Common myeloid progenitor, CD34-positive (primary cell): ENCODE results near the gene ETV6.

Experiments
- CTCF ChIA-PET: fragments of 350-600 bp; sonication (Branson Sonifier 250); formaldehyde crosslinking; loops from one replicate; lab custom pipeline; 2021; ENCODE audit warnings: antibody characterized with exemption; lab: Charles Lee
- POLR2A ChIA-PET: fragments of 350-600 bp; sonication (Branson Sonifier 250); formaldehyde crosslinking; loops from one replicate; lab custom pipeline; 2021; ENCODE audit warnings: antibody characterized with exemption; lab: Charles Lee
- DNase-seq, 3 donors: peaks; one replicate each; pipeline versions ENCODE4 v3.0.0 to v3.0.0-alpha.2; 2013
- H3K27ac ChIP-seq, 2 experiments: 1 replicate in 1 of 2; 2 replicates in 1 of 2; pipeline ENCODE4 v1.7.0; 2013; ENCODE audit warnings: inconsistent platforms in 2 of 2, low read length in 2 of 2, mild to moderate bottlenecking in 2 of 2, low read depth in 1 of 2, moderate library complexity in 1 of 2; ENCODE audit not compliant: severe bottlenecking in 2 of 2, insufficient read depth in 1 of 2, poor library complexity in 1 of 2
- H3K27me3 ChIP-seq, 5 experiments: replicated peaks in 2 of 5; 1 replicate in 3 of 5; 2 replicates in 2 of 5; pipeline versions ENCODE4 v1.6.1 to v1.7.0; 2013; ENCODE audit warnings: low read length in 4 of 5, mild to moderate bottlenecking in 2 of 5, moderate library complexity in 2 of 5, inconsistent platforms in 1 of 5; ENCODE audit not compliant: insufficient read depth in 5 of 5, control insufficient read depth in 4 of 5
- H3K36me3 ChIP-seq, 4 experiments: 1 replicate in 2 of 4; 2 replicates in 2 of 4; pipeline versions ENCODE4 v1.6.1 to v1.7.0; 2013; ENCODE audit warnings: low read length in 3 of 4, control low read depth in 1 of 4, mild to moderate bottlenecking in 1 of 4; ENCODE audit not compliant: control insufficient read depth in 4 of 4, insufficient read depth in 4 of 4
- H3K4me1 ChIP-seq, 4 experiments: 1 replicate in 3 of 4; 2 replicates in 1 of 4; pipeline versions ENCODE4 v1.6.1 to v1.7.1; 2013; ENCODE audit warnings: low read length in 3 of 4, mild to moderate bottlenecking in 3 of 4, control low read depth in 1 of 4, inconsistent platforms in 1 of 4, moderate library complexity in 1 of 4; ENCODE audit not compliant: control insufficient read depth in 4 of 4, insufficient read depth in 4 of 4; ENCODE audit errors: control extremely low read depth in 1 of 4
- H3K4me3 ChIP-seq, 7 experiments: 1 replicate in 4 of 7; 2 replicates in 3 of 7; pipeline versions ENCODE4 v1.5.1 to v1.7.0; 2013; ENCODE audit warnings: mild to moderate bottlenecking in 7 of 7, low read length in 6 of 7, moderate library complexity in 6 of 7, inconsistent platforms in 2 of 7, low read depth in 2 of 7, control low read depth in 1 of 7; ENCODE audit not compliant: insufficient read depth in 4 of 7, control insufficient read depth in 1 of 7; ENCODE audit errors: extremely low read depth in 1 of 7
- H3K9me3 ChIP-seq, 5 experiments: 1 replicate in 4 of 5; 2 replicates in 1 of 5; pipeline versions ENCODE4 v1.6.1 to v1.7.1; 2013; ENCODE audit warnings: low read length in 4 of 5, mild to moderate bottlenecking in 2 of 5, inconsistent platforms in 1 of 5, low read depth in 1 of 5, moderate library complexity in 1 of 5; ENCODE audit not compliant: control insufficient read depth in 4 of 5, insufficient read depth in 2 of 5; ENCODE audit errors: control extremely low read depth in 1 of 5
- WGBS: methylation state at CpG from one replicate; pipeline ENCODE4 v1.1.5; 2013; ENCODE audit not compliant: insufficient coverage; 5-methylcytosine and 5-hydroxymethylcytosine counted together

ETV6 gene

GRCh38 chr12:11669348-11669747 is 19.9 kb downstream of the ETV6 start:
- 13% methylated on average over 4 of the region's 5 CpGs for WGBS
- Histone ChIP-seq H3K27ac (peak overlapping the region in 1 of 2 experiments; percentile 51), H3K9me3 (no peaks in the 10 kb centered on the region), H3K27me3 (no peaks in the 10 kb centered on the region), H3K36me3 (peaks cover 5 to 53% (median 17%) of the 10 kb centered on the region in 4 experiments), H3K4me3 (no peak overlapping the region), H3K4me1 (peaks cover 51 to 100% (median 90%) of the 10 kb centered on the region in 4 experiments)
- POLR2A ChIA-PET, result interaction anchor here (0.7 kb wide), 1 partner anchor 12 kb away, joined by 3 read pairs; no protein-coding TSS in a partner anchor
- DNase-seq, result no peak
- CTCF ChIA-PET, result interaction anchor here (1.4 to 1.8 kb wide), 3 partner anchors 9 to 29 kb away, joined by 3 to 6 read pairs (median 5); no protein-coding TSS in a partner anchor

DNA sequence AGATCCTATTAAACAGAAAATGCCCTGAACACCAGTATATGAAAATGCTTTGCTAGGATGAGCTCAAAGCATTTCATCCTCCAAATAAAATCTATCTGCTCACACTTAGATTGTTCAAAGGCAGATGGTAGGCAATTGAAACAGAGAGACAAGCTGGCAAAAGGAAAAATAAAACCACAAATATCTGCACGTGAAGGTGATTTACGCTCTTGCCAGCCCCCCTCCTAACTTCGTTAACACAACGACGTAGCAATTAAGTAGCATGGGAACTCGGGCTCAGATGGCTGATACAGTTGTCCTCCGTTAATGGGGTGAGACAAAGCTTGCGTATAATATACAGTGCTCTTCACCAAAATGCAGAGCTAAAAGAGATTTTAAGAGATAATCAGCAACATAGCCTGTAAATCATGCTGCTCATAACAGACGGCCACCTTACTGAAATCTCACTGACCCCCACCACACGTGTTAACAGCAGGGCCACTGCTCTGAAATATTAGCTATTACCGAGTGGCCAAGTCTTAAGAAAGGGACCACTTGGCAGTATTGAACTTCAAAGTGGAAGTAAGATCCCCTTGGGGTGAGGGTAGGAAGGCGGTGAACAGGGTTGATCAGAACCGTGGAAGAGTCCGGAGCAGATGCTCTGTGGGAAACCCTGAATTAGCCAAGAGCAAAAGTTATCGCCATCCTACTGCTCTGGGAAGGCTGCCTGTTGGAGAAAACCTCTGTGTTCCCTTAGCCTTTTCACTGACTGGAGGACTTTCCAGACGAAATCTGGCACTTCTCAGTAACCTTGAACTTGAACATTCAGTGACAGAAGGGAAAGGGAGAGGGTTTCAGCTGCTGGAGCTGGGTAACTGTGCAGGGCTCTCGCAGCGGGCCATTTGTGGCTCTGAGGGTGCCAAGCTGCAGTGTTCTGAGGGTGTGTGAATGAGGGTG is 23.1 kb downstream of the ETV6 start:
- no peaks in the 10 kb centered on the region for H3K27me3 ChIP-seq
- 43% methylated on average over 17 of the region's 18 CpGs for WGBS
- ChIA-PET POLR2A (interaction anchor here (1.2 to 1.4 kb wide), 2 partner anchors 9 to 14 kb away, joined by 3 read pairs; no protein-coding TSS in a partner anchor), CTCF (interaction anchor here (0.6 to 2.6 kb wide), 8 partner anchors 9 to 91 kb away, joined by 3 to 10 read pairs (median 4); no protein-coding TSS in a partner anchor)
- peaks cover 44 to 94% (median 77%) of the 10 kb centered on the region in 4 experiments for H3K4me1 ChIP-seq
- H3K27ac ChIP-seq, result peak overlapping the region; percentile 3 to 16
- peak overlapping the region in 4 of 7 experiments; percentile 21 to 56 (median 38) for H3K4me3 ChIP-seq
- peaks cover 0 to 37% (median 17%) of the 10 kb centered on the region in 4 experiments for H3K36me3 ChIP-seq
- H3K9me3 ChIP-seq, result no peaks in the 10 kb centered on the region
- peak in 2 of 3 donors; percentile 47 to 64 for DNase-seq

DNA sequence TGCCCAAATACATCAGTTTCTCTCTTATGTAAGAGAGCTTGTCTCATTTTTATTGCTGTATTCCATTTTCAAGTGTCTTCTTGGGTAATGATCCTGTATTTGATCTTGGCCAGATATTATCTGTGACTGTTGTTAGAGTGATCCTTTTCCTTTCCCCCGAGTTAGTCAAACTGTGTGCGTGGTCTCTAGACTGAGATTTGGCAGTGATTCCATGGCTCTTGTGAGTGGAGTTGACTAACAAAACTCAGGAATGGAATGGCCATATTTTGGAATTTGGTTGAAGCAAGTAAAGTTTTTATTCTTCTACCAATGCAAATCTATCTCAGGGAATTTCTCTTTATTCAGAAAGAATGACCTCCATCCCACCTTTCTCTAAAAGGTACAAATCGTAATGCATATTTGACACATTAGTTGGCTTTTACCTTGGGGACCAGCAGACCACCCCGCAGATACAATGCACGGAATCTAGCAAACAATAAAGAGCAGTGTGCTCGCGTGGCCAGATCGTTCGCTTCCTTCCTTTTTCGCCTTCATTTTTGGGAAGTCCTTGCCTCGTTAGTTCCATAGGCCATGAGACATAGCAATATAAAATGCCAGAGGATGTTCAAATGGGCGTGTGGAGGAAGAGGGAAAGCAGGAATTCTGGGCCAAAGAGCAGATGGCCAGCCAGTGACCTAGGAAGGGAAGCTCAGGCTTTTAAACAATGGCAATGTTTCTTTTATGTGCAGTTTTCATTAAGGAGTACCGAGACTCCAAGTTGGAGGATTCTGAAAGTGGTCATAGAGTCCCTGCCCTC is 24.4 kb downstream of the ETV6 start:
- Histone ChIP-seq H3K9me3 (no peaks in the 10 kb centered on the region), H3K27me3 (no peaks in the 10 kb centered on the region), H3K36me3 (peaks cover 2 to 45% (median 28%) of the 10 kb centered on the region in 4 experiments), H3K27ac (peak overlapping the region; percentile 15 to 68), H3K4me1 (peaks cover 35 to 94% (median 66%) of the 10 kb centered on the region in 4 experiments), H3K4me3 (peak overlapping the region in 4 of 7 experiments; percentile 4 to 54 (median 18))
- WGBS, result 26% methylated on average over 6 of the region's 13 CpGs
- ChIA-PET POLR2A (interaction anchor here (0.8 kb wide), 1 partner anchor 8 kb away, joined by 3 read pairs; no protein-coding TSS in a partner anchor), CTCF (interaction anchor here (1.4 to 2.6 kb wide), 7 partner anchors 8 to 18 kb away, joined by 3 to 10 read pairs (median 6); no protein-coding TSS in a partner anchor)
- DNase-seq, result no peak

DNA sequence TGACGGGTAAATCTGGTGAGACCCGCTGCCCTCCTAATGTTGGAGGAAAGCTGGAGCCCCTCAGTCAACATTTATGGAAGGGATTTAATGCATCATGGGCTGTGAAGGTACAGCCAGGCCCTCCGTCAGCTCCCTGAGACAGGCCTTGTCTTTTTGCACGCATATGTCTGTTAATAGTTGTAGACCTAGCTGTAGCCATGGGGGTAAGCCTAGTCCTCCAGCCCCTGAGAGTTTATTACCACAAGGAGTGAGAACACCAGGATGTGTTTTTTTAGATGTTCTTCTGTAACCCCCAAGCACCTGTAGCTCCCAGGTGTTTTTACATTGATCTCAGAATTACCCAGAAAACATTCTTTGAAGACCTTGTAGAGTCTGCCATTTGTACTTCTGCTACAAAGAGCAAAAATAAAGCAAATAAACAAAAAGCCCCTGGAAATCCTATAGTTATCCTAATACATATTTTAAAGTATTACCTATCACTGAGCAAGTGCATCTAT is 25.5 kb downstream of the ETV6 start:
- ChIA-PET POLR2A (interaction anchor here (0.8 to 0.9 kb wide), 2 partner anchors 9 to 25 kb away, joined by 3 read pairs; no protein-coding TSS in a partner anchor), CTCF (interaction anchor here (1.4 to 1.9 kb wide), 3 partner anchors 9 to 14 kb away, joined by 5 to 6 read pairs (median 5); no protein-coding TSS in a partner anchor)
- H3K27me3 ChIP-seq, result no peaks in the 10 kb centered on the region
- H3K36me3 ChIP-seq, result peaks cover 2 to 53% (median 32%) of the 10 kb centered on the region in 4 experiments
- DNase-seq, result no peak
- H3K9me3 ChIP-seq, result no peaks in the 10 kb centered on the region
- H3K27ac ChIP-seq, result peak overlapping the region in 1 of 2 experiments; percentile 50
- 92% methylated on average over 4 of the region's 4 CpGs for WGBS
- peak overlapping the region in 2 of 7 experiments; percentile 7 to 17 for H3K4me3 ChIP-seq
- peaks cover 29 to 92% (median 56%) of the 10 kb centered on the region in 4 experiments for H3K4me1 ChIP-seq

DNA sequence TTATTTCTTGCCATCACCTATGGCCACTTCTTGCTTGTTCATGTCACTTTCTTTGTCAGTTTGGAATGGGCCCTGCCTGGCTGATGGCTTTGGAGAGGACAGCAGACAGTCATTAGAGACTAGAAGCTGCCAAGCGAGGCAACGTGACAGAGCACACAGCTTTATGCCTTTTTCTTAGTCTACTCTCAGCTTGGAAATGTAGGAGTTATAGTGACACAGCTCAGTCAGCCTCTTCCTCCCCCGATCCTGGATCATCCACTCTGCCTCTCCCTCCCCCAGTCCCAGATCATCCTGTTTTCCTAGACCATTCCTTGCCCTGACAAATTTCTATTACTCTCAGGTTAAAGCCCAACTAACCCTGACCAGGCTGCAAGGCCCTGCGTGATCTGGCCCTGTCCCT is 26.6 kb downstream of the ETV6 start:
- H3K4me3 ChIP-seq, result no peak overlapping the region
- ChIA-PET CTCF (interaction anchor here (1.0 kb wide), 1 partner anchor 10 kb away, joined by 3 read pairs; no protein-coding TSS in a partner anchor), POLR2A (no interaction called here)
- peak overlapping the region in 1 of 2 experiments; percentile 28 for H3K27ac ChIP-seq
- H3K9me3 ChIP-seq, result no peaks in the 10 kb centered on the region
- H3K36me3 ChIP-seq, result peaks cover 2 to 64% (median 33%) of the 10 kb centered on the region in 4 experiments
- H3K27me3 ChIP-seq, result no peaks in the 10 kb centered on the region
- WGBS, result 96% methylated on average over 4 of the region's 4 CpGs
- H3K4me1 ChIP-seq, result peaks cover 28 to 86% (median 48%) of the 10 kb centered on the region in 4 experiments
- no peak for DNase-seq

GRCh38 chr12:11677093-11677492 is 27.6 kb downstream of the ETV6 start:
- Histone ChIP-seq H3K4me1 (peaks cover 20 to 76% (median 39%) of the 10 kb centered on the region in 4 experiments), H3K9me3 (no peaks in the 10 kb centered on the region)
- POLR2A ChIA-PET, result no interaction called here

More at GRCh38 chr12:11677093-11677492, 27.6 kb downstream of the ETV6 start:
- Histone ChIP-seq H3K27me3 (no peaks in the 10 kb centered on the region), H3K4me3 (no peak overlapping the region), H3K27ac (peak overlapping the region in 1 of 2 experiments; percentile 22), H3K36me3 (peaks cover 2 to 66% (median 33%) of the 10 kb centered on the region in 4 experiments)
- DNase-seq, result no peak
- WGBS, result 80% methylated on average over 1 of the region's 4 CpGs
- CTCF ChIA-PET, result no interaction called here
